IMR-90 (cell line): ENCODE results near the gene ABCA4. TPM values are rescaled to one million over a fixed set of nuclear protein-coding genes. Genes with fewer than 3 reads are reported as not detected.

ENCODE experiments used
- ATAC-seq: fragments of 200-7000 bp; cut with Tn5 transposase; 2 replicates; pipeline ENCODE4 v1.9.1; 2020; ENCODE audit warnings: low read depth, mild to moderate bottlenecking, moderate library complexity
- BruUV-seq: library from RNA; stranded (reverse); fragments of 400-500 nt; replicated peaks from 2 replicates; lab custom pipeline; 2021; lab: Mats Ljungman, UMichigan
- CTCF ChIA-PET: fragments of 300-600 bp; formaldehyde crosslinking; extraction: SDS; loops from one replicate; lab custom pipeline; 2021; ENCODE audit warnings: antibody characterized with exemption; lab: Yijun Ruan, JAX
- POLR2A ChIA-PET: fragments of 300-600 bp; sonication (Branson Sonifier 250); formaldehyde crosslinking; loops from one replicate; lab custom pipeline; 2022; ENCODE audit warnings: antibody characterized with exemption; ENCODE audit not compliant: unreplicated experiment; lab: Charles Lee
- DNase-seq: peaks from one replicate; pipeline ENCODE4 v3.0.0; 2013
- H2AFZ ChIP-seq: replicated peaks from 2 replicates; pipeline ENCODE3; 2013; ENCODE audit warnings: low read length, mild to moderate bottlenecking; ENCODE audit not compliant: poor library complexity
- H2AK5ac ChIP-seq: 2 replicates; pipeline ENCODE4 v1.6.1; 2013; ENCODE audit warnings: low read depth, low read length, inconsistent platforms
- H2AK9ac ChIP-seq: replicated peaks from 2 replicates; pipeline ENCODE3; 2013; ENCODE audit warnings: mild to moderate bottlenecking, low read depth, low read length, moderate library complexity; ENCODE audit not compliant: poor library complexity
- H2BK120ac ChIP-seq: 2 replicates; pipeline ENCODE4 v1.6.1; 2013; ENCODE audit warnings: low read depth, low read length, inconsistent platforms
- H2BK15ac ChIP-seq: 3 replicates; pipeline ENCODE4 v1.6.1; 2013; ENCODE audit warnings: low read depth, low read length, inconsistent platforms
- H2BK20ac ChIP-seq: 2 replicates; pipeline ENCODE4 v1.6.1; 2013; ENCODE audit warnings: low read depth, mild to moderate bottlenecking, inconsistent platforms, low read length, moderate library complexity
- H2BK5ac ChIP-seq: 2 replicates; pipeline ENCODE4 v1.6.1; 2013; ENCODE audit warnings: mild to moderate bottlenecking, low read depth, low read length, inconsistent platforms; ENCODE audit not compliant: poor library complexity, severe bottlenecking
- H3K14ac ChIP-seq: replicated peaks from 2 replicates; pipeline ENCODE4 v1.6.1; 2013; ENCODE audit warnings: low read depth, low read length, inconsistent platforms
- H3K18ac ChIP-seq: 2 replicates; pipeline ENCODE4 v1.6.1; 2013; ENCODE audit warnings: low read depth, low read length, control low read depth
- H3K23ac ChIP-seq: 2 replicates; pipeline ENCODE4 v1.6.1; 2013; ENCODE audit warnings: low read depth, low read length, inconsistent platforms
- H3K27ac ChIP-seq: 2 replicates; pipeline ENCODE4 v1.5.1; 2013; ENCODE audit warnings: mild to moderate bottlenecking, control low read depth, low read length; ENCODE audit not compliant: insufficient read depth
- H3K27me3 ChIP-seq: 2 replicates; pipeline ENCODE4 v1.6.1; 2013; ENCODE audit warnings: low read length; ENCODE audit not compliant: control insufficient read depth, insufficient read depth
- H3K36me3 ChIP-seq: 2 replicates; pipeline ENCODE4 v1.6.1; 2013; ENCODE audit warnings: low read length, mixed read lengths; ENCODE audit not compliant: control insufficient read depth, insufficient read depth
- H3K4ac ChIP-seq: 2 replicates; pipeline ENCODE4 v1.6.1; 2013; ENCODE audit warnings: low read depth, low read length, inconsistent platforms
- H3K4me1 ChIP-seq: 2 replicates; pipeline ENCODE4 v1.6.1; 2013; ENCODE audit warnings: low read length, mixed read lengths; ENCODE audit not compliant: control insufficient read depth, insufficient read depth
- H3K4me2 ChIP-seq: 2 replicates; pipeline ENCODE4 v1.6.1; 2013; ENCODE audit warnings: low read depth, mild to moderate bottlenecking, control low read depth, low read length, moderate library complexity
- H3K4me3 ChIP-seq: 2 replicates; pipeline ENCODE4 v1.5.1; 2013; ENCODE audit warnings: low read depth, mild to moderate bottlenecking, control low read depth, low read length, moderate library complexity; ENCODE audit not compliant: insufficient read depth
- H3K56ac ChIP-seq: 2 replicates; pipeline ENCODE4 v1.6.1; 2013; ENCODE audit warnings: low read length, inconsistent platforms; ENCODE audit not compliant: insufficient read depth; ENCODE audit errors: extremely low read depth
- H3K79me1 ChIP-seq, 2 experiments: 2 replicates each; pipeline ENCODE4 v1.6.1; 2013; ENCODE audit warnings: low read length in 2 of 2, inconsistent platforms in 1 of 2, low read depth in 1 of 2
- H3K9ac ChIP-seq: 2 replicates; pipeline ENCODE4 v1.6.1; 2013; ENCODE audit warnings: low read depth, low read length, control low read depth
- H3K9me1 ChIP-seq: 2 replicates; pipeline ENCODE4 v1.6.1; 2013; ENCODE audit warnings: low read length, inconsistent platforms; ENCODE audit not compliant: insufficient read depth
- H3K9me3 ChIP-seq: 2 replicates; pipeline ENCODE4 v1.6.1; 2013; ENCODE audit warnings: low read length; ENCODE audit not compliant: control insufficient read depth, insufficient read depth
- H4K20me1 ChIP-seq: 2 replicates; pipeline ENCODE4 v1.6.1; 2013; ENCODE audit warnings: low read length, inconsistent platforms; ENCODE audit not compliant: insufficient read depth
- H4K5ac ChIP-seq: 2 replicates; pipeline ENCODE4 v1.6.1; 2013; ENCODE audit warnings: mild to moderate bottlenecking, low read depth, low read length, control low read depth
- H4K8ac ChIP-seq, 2 experiments: 2 replicates each; pipeline ENCODE4 v1.6.1; 2013; ENCODE audit warnings: low read depth in 2 of 2, low read length in 2 of 2, control low read depth in 1 of 2, inconsistent platforms in 1 of 2
- H4K91ac ChIP-seq: 2 replicates; pipeline ENCODE4 v1.6.1; 2013; ENCODE audit warnings: low read depth, low read length, inconsistent platforms; ENCODE audit not compliant: insufficient read depth
- BHLHE40 ChIP-seq: fragments of 150-350 bp; IDR thresholded peaks from 2 replicates; pipeline ENCODE4 v1.6.1; 2016; ENCODE audit warnings: mild to moderate bottlenecking, low read depth, low read length
- CEBPB ChIP-seq: IDR thresholded peaks from 2 replicates; pipeline ENCODE4 v1.6.1; 2012; ENCODE audit warnings: low read depth, low read length, improper control_type of control experiment
- CHD1 ChIP-seq: IDR thresholded peaks from 2 replicates; pipeline ENCODE4 v1.6.1; 2012; ENCODE audit warnings: low read depth, low read length, improper control_type of control experiment
- CTCF ChIP-seq: conservative IDR thresholded peaks from 2 replicates; pipeline ENCODE4 v1.5.1; 2012; ENCODE audit warnings: mild to moderate bottlenecking, low read depth, low read length, improper control_type of control experiment
- ELK1 ChIP-seq: fragments of 150-350 bp; IDR thresholded peaks from 2 replicates; pipeline ENCODE4 v1.6.1; 2016; ENCODE audit warnings: low read depth, mild to moderate bottlenecking, low read length, moderate library complexity, borderline replicate concordance
- FOS ChIP-seq: fragments of 150-350 bp; IDR thresholded peaks from 2 replicates; pipeline ENCODE4 v1.6.1; 2016; ENCODE audit warnings: low read depth, low read length
- MAZ ChIP-seq: IDR thresholded peaks from 2 replicates; pipeline ENCODE4 v1.6.1; 2012; ENCODE audit warnings: low read depth, mild to moderate bottlenecking, low read length, improper control_type of control experiment, moderate library complexity, borderline replicate concordance
- MXI1 ChIP-seq: IDR thresholded peaks from 2 replicates; pipeline ENCODE4 v1.6.1; 2012; ENCODE audit warnings: low read depth, mild to moderate bottlenecking, low read length, moderate library complexity, borderline replicate concordance
- NFE2L2 ChIP-seq: fragments of 150-350 bp; IDR thresholded peaks from 2 replicates; pipeline ENCODE4 v1.6.1; 2016; ENCODE audit warnings: low read depth, mild to moderate bottlenecking, low read length
- POLR2A ChIP-seq: IDR thresholded peaks from 2 replicates; pipeline ENCODE4 v1.6.1; 2012; ENCODE audit warnings: mild to moderate bottlenecking, low read depth, low read length
- RAD21 ChIP-seq: IDR thresholded peaks from 2 replicates; pipeline ENCODE4 v1.6.1; 2012; ENCODE audit warnings: low read length, improper control_type of control experiment
- RCOR1 ChIP-seq: IDR thresholded peaks from 2 replicates; pipeline ENCODE4 v1.6.1; 2012; ENCODE audit warnings: mild to moderate bottlenecking, low read length, improper control_type of control experiment; ENCODE audit not compliant: insufficient replicate concordance
- RFX5 ChIP-seq: IDR thresholded peaks from 2 replicates; pipeline ENCODE4 v1.8.0; 2012; ENCODE audit warnings: low read depth, mild to moderate bottlenecking, low read length, moderate library complexity
- SMC3 ChIP-seq: fragments of 150-350 bp; IDR thresholded peaks from 2 replicates; pipeline ENCODE4 v1.6.1; 2016; ENCODE audit warnings: low read depth, mild to moderate bottlenecking, antibody characterized with exemption, low read length, moderate library complexity
- USF2 ChIP-seq: fragments of 150-350 bp; IDR thresholded peaks from 2 replicates; pipeline ENCODE4 v1.6.1; 2017; ENCODE audit warnings: mild to moderate bottlenecking, antibody characterized with exemption, low read length, low read depth
- WGBS, 2 experiments: methylation state at CpG; one replicate each; pipeline versions ENCODE4 v1.1.5 to v1.1.7; 2013; ENCODE audit warnings: missing lambda C conversion rate in 2 of 2; ENCODE audit not compliant: insufficient read length in 1 of 2; ENCODE audit errors: extremely low coverage in 2 of 2; 5-methylcytosine and 5-hydroxymethylcytosine counted together
- dilution Hi-C: fragments of 300-500 bp; cut with HindIII; formaldehyde crosslinking; loops from one replicate; pipeline ENCODE4 v1.14.3; 2018; ENCODE audit warnings: low sequenced_read_pairs; ENCODE audit not compliant: unreplicated experiment
- in situ Hi-C: fragments of 300-500 bp; cut with MboI; formaldehyde crosslinking; loops from 3 replicates; pipeline ENCODE4 v1.14.3; 2019; ENCODE audit warnings: low sequenced_read_pairs, inconsistent platforms, mixed read lengths
- intact Hi-C: fragments of 100-400 bp; cut with micrococcal nuclease; formaldehyde crosslinking; loops from 2 replicates; pipeline ENCODE4 v1.10.0; 2022
- polyA plus RNA-seq, 3 experiments: library from polyadenylated mRNA; depleted of rRNA; stranded (reverse); fragments of >200 nt; gene quantifications; 2 replicates each; pipeline ENCODE4 v1.2.3, GENCODE V29; 2012; ENCODE audit warnings: low replicate concordance in 1 of 3
- total RNA-seq: library from RNA; depleted of rRNA; stranded (reverse); fragments of >200 nt; gene quantifications from 2 replicates; pipeline ENCODE4 v1.2.3, GENCODE V29; 2012

Gene ABCA4
- total and polyA plus RNA-seq, 2 of the 4 experiments (the other 2 are of a cell fraction), result under 0.01 to 0.36 TPM

GRCh38 chr1:93958726-93959100 lies 162.2 kb downstream of the ABCA4 start:
- in situ Hi-C loops, result no loop called here
- no peak overlapping the region for H4K5ac ChIP-seq
- no peaks in the 10 kb centered on the region for H3K9me1 ChIP-seq
- H3K4me3 ChIP-seq, result no peak overlapping the region
- H3K14ac ChIP-seq, result no peak overlapping the region
- DNase-seq, result no peak
- H4K20me1 ChIP-seq, result no peaks in the 10 kb centered on the region
- no peak overlapping the region for H2AK9ac ChIP-seq
- no peak overlapping the region for H2BK15ac ChIP-seq
- H3K56ac ChIP-seq, result no peak overlapping the region
- H3K18ac ChIP-seq, result no peak overlapping the region; the same call in 1 of the 2 replicates
- no CpG with 5 or more reads among the region's 1 CpG for WGBS, 2 experiments
- H3K9me3 ChIP-seq, result peaks cover 5% of the 10 kb centered on the region
- dilution Hi-C loops, result no loop called here
- no peak overlapping the region for H2BK120ac ChIP-seq
- H4K91ac ChIP-seq, result no peak overlapping the region
- H3K27me3 ChIP-seq, result peaks cover 12% of the 10 kb centered on the region
- no peak overlapping the region for H4K8ac ChIP-seq
- intact Hi-C loops, result loop anchor here (5.0 kb wide), 1 partner anchor 41 kb away; no protein-coding TSS in a partner anchor
- TF ChIP-seq ELK1, result no peak
- TF ChIP-seq NFE2L2, result no peak
- no peak for TF ChIP-seq CEBPB
- TF ChIP-seq RAD21, result no peak
- TF ChIP-seq RFX5, result no peak
- no peak for TF ChIP-seq BHLHE40
- no peak for TF ChIP-seq USF2
- no peak for TF ChIP-seq MXI1
- no peak for TF ChIP-seq RCOR1
- TF ChIP-seq SMC3, result no peak
- no peak for TF ChIP-seq MAZ
- no peak for TF ChIP-seq FOS
- no peak for TF ChIP-seq CHD1
- no peak for TF ChIP-seq POLR2A
- no peak for TF ChIP-seq CTCF
- no peaks in the 10 kb centered on the region for H3K36me3 ChIP-seq
- no peak overlapping the region for H2BK20ac ChIP-seq
- no peak overlapping the region for H3K4me2 ChIP-seq
- POLR2A ChIA-PET, result no interaction called here
- no peak overlapping the region for H3K4ac ChIP-seq
- BruUV-seq, result no TSS peak
- no peak overlapping the region for H3K23ac ChIP-seq
- ATAC-seq, result no peak
- H3K79me1 ChIP-seq, result no peaks in the 10 kb centered on the region
- H3K27ac ChIP-seq, result no peak overlapping the region
- CTCF ChIA-PET, result interaction anchor here (1.1 kb wide), 1 partner anchor 81 kb away, joined by 3 read pairs; no protein-coding TSS in a partner anchor
- H2AK5ac ChIP-seq, result no peak overlapping the region
- no peak overlapping the region for H2AFZ ChIP-seq
- H2BK5ac ChIP-seq, result no peak overlapping the region
- H3K9ac ChIP-seq, result no peak overlapping the region
- peaks cover 4% of the 10 kb centered on the region; the same call in 1 of the 2 replicates for H3K4me1 ChIP-seq
